HK-2 (cell line): ENCODE measurements around the gene GIPC1.
A peak's percentile ranks its signal among the peaks of the same experiment; 100 is the strongest.
"Not testable (repeated sequence)": the region's sequence is repeated elsewhere in the genome, so short reads cannot be mapped to it uniquely, and the experiment has no call there.

ENCODE experiments used
- DNase-seq: peaks from one replicate; pipeline ENCODE4 v3.0.0-alpha.2; 2018; ENCODE audit not compliant: unreplicated experiment

Gene GIPC1

GRCh38 chr19:14496029-14496833 is at the start of gene GIPC1:
Gene GIPC1, minus strand, starts transcription at chr19:14496127. Its CDS starts 13,151 bp downstream, at chr19:14482976.
- peak; percentile 99 for DNase-seq

- no peak for DNase-seq
Measured at GRCh38 chr19:14545716-14546082, 49.8 kb upstream of the GIPC1 start.

- DNase-seq: no peak
Measured at GRCh38 chr19:14544977-14545715, 49.2 kb upstream of the GIPC1 start.

GRCh38 chr19:14544047-14544446 is 48.1 kb upstream of the GIPC1 start:
- DNase-seq: no peak

GRCh38 chr19:14542711-14543328 is 46.9 kb upstream of the GIPC1 start:
- no peak for DNase-seq

GRCh38 chr19:14541979-14542378 is 46.1 kb upstream of the GIPC1 start:
- DNase-seq: not testable (repeated sequence)

GRCh38 chr19:14540741-14541525 is 45.0 kb upstream of the GIPC1 start:
- no peak for DNase-seq

- no peak for DNase-seq
Measured at GRCh38 chr19:14536926-14537692, 41.2 kb upstream of the GIPC1 start.

- no peak for DNase-seq
Measured at GRCh38 chr19:14533450-14533849, 37.5 kb upstream of the GIPC1 start.

- no peak for DNase-seq
Measured at GRCh38 chr19:14530506-14530905, 34.6 kb upstream of the GIPC1 start.

- DNase-seq: no peak
Measured at GRCh38 chr19:14530005-14530348, 34.0 kb upstream of the GIPC1 start.

- DNase-seq: peak; percentile 99
Measured at GRCh38 chr19:14529254-14530004, 33.5 kb upstream of the GIPC1 start, which contains the start of gene TECR. Gene TECR, plus strand, starts transcription at chr19:14529594. Its CDS starts 103 bp downstream, at chr19:14529697.

GRCh38 chr19:14528419-14529253 is 32.7 kb upstream of the GIPC1 start:
- DNase-seq: no peak

- DNase-seq: no peak
Measured at GRCh38 chr19:14526423-14526822, 30.5 kb upstream of the GIPC1 start.

GRCh38 chr19:14525729-14526128 is 29.8 kb upstream of the GIPC1 start:
- DNase-seq: no peak

- no peak for DNase-seq
Measured at GRCh38 chr19:14520543-14520942, 24.6 kb upstream of the GIPC1 start.

- DNase-seq: no peak
Measured at GRCh38 chr19:14519860-14520407, 24.0 kb upstream of the GIPC1 start.

- DNase-seq: no peak
Measured at GRCh38 chr19:14519245-14519859, 23.4 kb upstream of the GIPC1 start.
